ENCODE results near the gene SAFB.

SAFB gene

GRCh38 chr19:5693195-5694166, 70.6 kb downstream of the SAFB start:
- Histone ChIP-seq H3K27ac (ENCODE audit: poor library complexity, severe bottlenecking) (peak overlapping the region; percentile 89), H3K9me3 (ENCODE audit: severe bottlenecking) (no peaks in the 10 kb centered on the region), H3K4me1 (ENCODE audit: insufficient read depth, poor library complexity, severe bottlenecking) (no peaks in the 10 kb centered on the region), H3K36me3 (ENCODE audit: low read depth) (peaks cover 68% of the 10 kb centered on the region), H3K4me3 (ENCODE audit: severe bottlenecking) (no peak overlapping the region), H3K27me3 (ENCODE audit: insufficient read depth, poor library complexity, severe bottlenecking) (no peaks in the 10 kb centered on the region)
- no peak; the same call in 2 of the 3 replicates for ATAC-seq (ENCODE audit: low read depth)
- no peak for TF ChIP-seq CTCF (IDR thresholded peaks at IDR 0.05; ENCODE audit: poor library complexity, severe bottlenecking)
- no peak for DNase-seq (ENCODE audit: low spot score)

- DNase-seq (ENCODE audit: low spot score): no peak
- Histone ChIP-seq H3K4me3 (ENCODE audit: severe bottlenecking) (no peak overlapping the region), H3K27ac (ENCODE audit: poor library complexity, severe bottlenecking) (no peak overlapping the region), H3K36me3 (ENCODE audit: low read depth) (peaks cover 76% of the 10 kb centered on the region), H3K27me3 (ENCODE audit: insufficient read depth, poor library complexity, severe bottlenecking) (no peaks in the 10 kb centered on the region), H3K9me3 (ENCODE audit: severe bottlenecking) (no peaks in the 10 kb centered on the region), H3K4me1 (ENCODE audit: insufficient read depth, poor library complexity, severe bottlenecking) (no peaks in the 10 kb centered on the region)
- no peak for TF ChIP-seq CTCF (IDR thresholded peaks at IDR 0.05; ENCODE audit: poor library complexity, severe bottlenecking)
- no peak for ATAC-seq (ENCODE audit: low read depth)
These were observed 71.5 kb downstream of the SAFB start for GRCh38 chr19:5694167-5694955.

- H3K36me3 ChIP-seq (ENCODE audit: low read depth): peaks cover 84% of the 10 kb centered on the region
These were observed 72.2 kb downstream of the SAFB start for GRCh38 chr19:5694956-5695648.

GRCh38 chr19:5695649-5696195, 72.8 kb downstream of the SAFB start:
- DNase-seq (ENCODE audit: low spot score) (no peak), ATAC-seq (ENCODE audit: low read depth) (no peak)
- no peak overlapping the region for H3K27ac ChIP-seq (ENCODE audit: poor library complexity, severe bottlenecking)
- peaks cover 90% of the 10 kb centered on the region for H3K36me3 ChIP-seq (ENCODE audit: low read depth)
- H3K4me3 ChIP-seq (ENCODE audit: severe bottlenecking): no peak overlapping the region
- H3K4me1 ChIP-seq (ENCODE audit: insufficient read depth, poor library complexity, severe bottlenecking): no peaks in the 10 kb centered on the region
- no peaks in the 10 kb centered on the region for H3K27me3 ChIP-seq (ENCODE audit: insufficient read depth, poor library complexity, severe bottlenecking)
- H3K9me3 ChIP-seq (ENCODE audit: severe bottlenecking): no peaks in the 10 kb centered on the region
- no peak for TF ChIP-seq CTCF (IDR thresholded peaks at IDR 0.05; ENCODE audit: poor library complexity, severe bottlenecking)

More at GRCh38 chr19:5694956-5695648, 72.2 kb downstream of the SAFB start:
- no peak for TF ChIP-seq CTCF (IDR thresholded peaks at IDR 0.05; ENCODE audit: poor library complexity, severe bottlenecking)
- H3K27me3 ChIP-seq (ENCODE audit: insufficient read depth, poor library complexity, severe bottlenecking): no peaks in the 10 kb centered on the region
- H3K4me1 ChIP-seq (ENCODE audit: insufficient read depth, poor library complexity, severe bottlenecking): no peaks in the 10 kb centered on the region
- no peak for ATAC-seq (ENCODE audit: low read depth)
- no peak overlapping the region for H3K4me3 ChIP-seq (ENCODE audit: severe bottlenecking)
- H3K9me3 ChIP-seq (ENCODE audit: severe bottlenecking): no peaks in the 10 kb centered on the region
- H3K27ac ChIP-seq (ENCODE audit: poor library complexity, severe bottlenecking): no peak overlapping the region
- DNase-seq (ENCODE audit: low spot score): no peak

Data from RWPE2 (cell line).